Activated T-helper 2 cell treated with anti-CD3 and anti-CD28 coated beads, Interferon-gamma antibody, Interleukin-2, Interleukin-4, amounts not matched to agents 10 μg/mL and 5 μg/mL and 100 μg/mL, durations not matched to agents 14 hours and 24 hours and 36 hours (primary cell): Measurements from ENCODE around the gene XXYLT1. TPM values are rescaled to one million over a fixed set of nuclear protein-coding genes. Genes with fewer than 3 reads are reported as not detected.

ENCODE experiments used
- DNase-seq: peaks from one replicate; pipeline ENCODE4 v3.0.0; 2021; ENCODE audit warnings: low spot score
- H3K27ac Mint-ChIP-seq: one replicate; pipeline ENCODE4 v1.8.0; 2021; ENCODE audit warnings: mixed read lengths
- H3K27me3 Mint-ChIP-seq: one replicate; pipeline ENCODE4 v1.8.0; 2021; ENCODE audit warnings: low read depth, mixed read lengths
- H3K36me3 Mint-ChIP-seq: one replicate; pipeline ENCODE4 v1.8.0; 2021; ENCODE audit warnings: low read depth, mixed read lengths
- H3K4me1 Mint-ChIP-seq: one replicate; pipeline ENCODE4 v1.8.0; 2021; ENCODE audit warnings: low read depth, mixed read lengths
- H3K4me3 Mint-ChIP-seq: one replicate; pipeline ENCODE4 v1.8.0; 2021; ENCODE audit warnings: low read depth, mild to moderate bottlenecking, moderate library complexity, mixed read lengths
- H3K9me3 Mint-ChIP-seq: one replicate; pipeline ENCODE4 v1.8.0; 2021; ENCODE audit warnings: mixed read lengths
- intact Hi-C: fragments of 100-400 bp; cut with micrococcal nuclease; formaldehyde crosslinking; loops from one replicate; pipeline ENCODE4 v1.15.1; 2023
- total RNA-seq: library from RNA; stranded (reverse); gene quantifications from 2 replicates; pipeline ENCODE4 v1.2.3, GENCODE V29; 2022

The XXYLT1 gene
- total RNA-seq, 1 donor from 2014 or later, result 15.8 TPM

- H3K9me3 Mint-ChIP-seq, result no peaks in the 10 kb centered on the region
These were observed 16.3 kb downstream of the XXYLT1 start for GRCh38 chr3:195254454-195255175.

GRCh38 chr3:195253923-195254432 is 17.0 kb downstream of the XXYLT1 start:
- Mint-ChIP-seq H3K27me3 (no peaks in the 10 kb centered on the region), H3K4me1 (peaks cover 18% of the 10 kb centered on the region), H3K9me3 (no peaks in the 10 kb centered on the region), H3K27ac (no peak overlapping the region), H3K4me3 (no peak overlapping the region), H3K36me3 (no peaks in the 10 kb centered on the region)
- DNase-seq, result no peak
- intact Hi-C loops, result loop anchor here (10.0 kb wide), 2 partner anchors 129 to 669 kb away; no protein-coding TSS in a partner anchor

More at GRCh38 chr3:195254454-195255175, 16.3 kb downstream of the XXYLT1 start:
- Mint-ChIP-seq H3K27ac (no peak overlapping the region), H3K36me3 (no peaks in the 10 kb centered on the region), H3K4me3 (no peak overlapping the region), H3K27me3 (no peaks in the 10 kb centered on the region), H3K4me1 (peaks cover 20% of the 10 kb centered on the region)
- intact Hi-C loops, result loop anchor here (10.0 kb wide), 2 partner anchors 130 to 670 kb away; no protein-coding TSS in a partner anchor
- DNase-seq, result no peak

- intact Hi-C loops, result loop anchor here (10.0 kb wide), 2 partner anchors 127 to 667 kb away; no protein-coding TSS in a partner anchor
- no peak overlapping the region for H3K4me3 Mint-ChIP-seq
- H3K36me3 Mint-ChIP-seq, result no peaks in the 10 kb centered on the region
- no peaks in the 10 kb centered on the region for H3K27me3 Mint-ChIP-seq
- DNase-seq, result no peak
- no peaks in the 10 kb centered on the region for H3K9me3 Mint-ChIP-seq
- H3K27ac Mint-ChIP-seq, result no peak overlapping the region
- peaks cover 14% of the 10 kb centered on the region for H3K4me1 Mint-ChIP-seq
These were observed 19.5 kb downstream of the XXYLT1 start for GRCh38 chr3:195251336-195252065.

GRCh38 chr3:195250473-195251251 is 20.3 kb downstream of the XXYLT1 start:
- Mint-ChIP-seq H3K27ac (no peak overlapping the region), H3K4me1 (peaks cover 14% of the 10 kb centered on the region), H3K4me3 (no peak overlapping the region), H3K27me3 (no peaks in the 10 kb centered on the region), H3K36me3 (peaks cover 7% of the 10 kb centered on the region), H3K9me3 (no peaks in the 10 kb centered on the region)
- intact Hi-C loops, result loop anchor here (10.0 kb wide), 2 partner anchors 126 to 666 kb away; no protein-coding TSS in a partner anchor
- no peak for DNase-seq

GRCh38 chr3:195249858-195250464 is 21.0 kb downstream of the XXYLT1 start:
- Mint-ChIP-seq H3K4me3 (no peak overlapping the region), H3K4me1 (peaks cover 14% of the 10 kb centered on the region), H3K27ac (no peak overlapping the region), H3K27me3 (no peaks in the 10 kb centered on the region), H3K36me3 (peaks cover 8% of the 10 kb centered on the region), H3K9me3 (no peaks in the 10 kb centered on the region)
- DNase-seq, result no peak
- intact Hi-C loops, result loop anchor here (10.0 kb wide), 2 partner anchors 125 to 665 kb away; no protein-coding TSS in a partner anchor

GRCh38 chr3:195249057-195249770 is 21.7 kb downstream of the XXYLT1 start:
- intact Hi-C loops, result no loop called here
- Mint-ChIP-seq H3K4me3 (no peak overlapping the region), H3K27me3 (no peaks in the 10 kb centered on the region), H3K9me3 (no peaks in the 10 kb centered on the region), H3K36me3 (peaks cover 8% of the 10 kb centered on the region), H3K27ac (no peak overlapping the region), H3K4me1 (peaks cover 13% of the 10 kb centered on the region)
- no peak for DNase-seq

- Mint-ChIP-seq H3K9me3 (no peaks in the 10 kb centered on the region), H3K27me3 (no peaks in the 10 kb centered on the region), H3K27ac (no peak overlapping the region), H3K4me3 (no peak overlapping the region), H3K36me3 (peaks cover 8% of the 10 kb centered on the region), H3K4me1 (peaks cover 16% of the 10 kb centered on the region)
- DNase-seq, result no peak
- intact Hi-C loops, result no loop called here
These were observed 22.7 kb downstream of the XXYLT1 start for GRCh38 chr3:195248281-195248680.

GRCh38 chr3:195247863-195248189 is 23.1 kb downstream of the XXYLT1 start:
- H3K27me3 Mint-ChIP-seq, result no peaks in the 10 kb centered on the region
- H3K27ac Mint-ChIP-seq, result no peak overlapping the region
- H3K9me3 Mint-ChIP-seq, result no peaks in the 10 kb centered on the region
- peaks cover 18% of the 10 kb centered on the region for H3K4me1 Mint-ChIP-seq
- no peak overlapping the region for H3K4me3 Mint-ChIP-seq
- intact Hi-C loops, result no loop called here
- no peak for DNase-seq
- H3K36me3 Mint-ChIP-seq, result peaks cover 8% of the 10 kb centered on the region

- Mint-ChIP-seq H3K4me3 (no peak overlapping the region), H3K36me3 (peaks cover 8% of the 10 kb centered on the region), H3K27ac (no peak overlapping the region), H3K27me3 (no peaks in the 10 kb centered on the region), H3K4me1 (peaks cover 18% of the 10 kb centered on the region), H3K9me3 (no peaks in the 10 kb centered on the region)
- no peak for DNase-seq
- intact Hi-C loops, result no loop called here
These were observed 23.7 kb downstream of the XXYLT1 start for GRCh38 chr3:195247086-195247862.

- Mint-ChIP-seq H3K4me3 (no peak overlapping the region), H3K27ac (no peak overlapping the region), H3K27me3 (no peaks in the 10 kb centered on the region), H3K36me3 (peaks cover 8% of the 10 kb centered on the region), H3K4me1 (peaks cover 14% of the 10 kb centered on the region), H3K9me3 (no peaks in the 10 kb centered on the region)
- intact Hi-C loops, result no loop called here
- DNase-seq, result no peak
These were observed 24.4 kb downstream of the XXYLT1 start for GRCh38 chr3:195246581-195246995.

- Mint-ChIP-seq H3K27ac (no peak overlapping the region), H3K9me3 (no peaks in the 10 kb centered on the region), H3K36me3 (peaks cover 8% of the 10 kb centered on the region), H3K27me3 (no peaks in the 10 kb centered on the region), H3K4me1 (peaks cover 10% of the 10 kb centered on the region), H3K4me3 (no peak overlapping the region)
- no peak for DNase-seq
- intact Hi-C loops, result no loop called here
These were observed 25.4 kb downstream of the XXYLT1 start for GRCh38 chr3:195245531-195245951.
